ENCODE results near the gene TEF. TPM values are rescaled to one million over a fixed set of nuclear protein-coding genes. Genes with fewer than 3 reads are reported as not detected.
"Not testable (repeated sequence)": the region's sequence is repeated elsewhere in the genome, so short reads cannot be mapped to it uniquely, and the experiment has no call there.

The TEF gene
- total RNA-seq, 1 donor from 2014 or later = 13.6 TPM

DNA sequence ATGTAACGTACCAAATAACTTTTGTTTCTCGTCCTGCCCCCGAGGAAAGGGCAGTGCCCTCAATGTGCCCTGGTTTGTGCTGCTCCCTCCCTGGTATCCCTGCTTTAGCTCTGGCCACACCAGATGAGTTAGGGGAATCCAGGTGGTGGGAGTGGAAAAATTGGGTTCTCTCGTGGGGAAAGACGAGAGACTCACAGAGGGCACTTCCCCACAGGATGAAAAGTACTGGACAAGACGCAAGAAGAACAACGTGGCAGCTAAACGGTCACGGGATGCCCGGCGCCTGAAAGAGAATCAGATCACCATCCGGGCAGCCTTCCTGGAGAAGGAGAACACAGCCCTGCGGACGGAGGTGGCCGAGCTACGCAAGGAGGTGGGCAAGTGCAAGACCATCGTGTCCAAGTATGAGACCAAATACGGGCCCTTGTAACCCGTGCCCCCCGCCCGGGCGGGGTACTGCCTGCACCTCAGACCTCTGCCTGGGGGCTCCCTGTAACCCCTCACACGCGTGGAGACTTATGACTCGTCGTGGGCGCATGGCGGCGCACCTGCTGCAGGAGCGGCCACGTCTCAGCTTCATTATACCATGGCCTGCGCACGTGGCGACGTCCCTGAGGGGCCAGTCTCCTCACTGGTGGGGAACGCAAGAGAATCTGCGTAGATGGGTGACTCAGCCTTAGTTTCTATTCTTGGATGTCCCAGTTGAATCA is 13.9 kb downstream of the TEF start:
- TF ChIP-seq, protein P1, sequence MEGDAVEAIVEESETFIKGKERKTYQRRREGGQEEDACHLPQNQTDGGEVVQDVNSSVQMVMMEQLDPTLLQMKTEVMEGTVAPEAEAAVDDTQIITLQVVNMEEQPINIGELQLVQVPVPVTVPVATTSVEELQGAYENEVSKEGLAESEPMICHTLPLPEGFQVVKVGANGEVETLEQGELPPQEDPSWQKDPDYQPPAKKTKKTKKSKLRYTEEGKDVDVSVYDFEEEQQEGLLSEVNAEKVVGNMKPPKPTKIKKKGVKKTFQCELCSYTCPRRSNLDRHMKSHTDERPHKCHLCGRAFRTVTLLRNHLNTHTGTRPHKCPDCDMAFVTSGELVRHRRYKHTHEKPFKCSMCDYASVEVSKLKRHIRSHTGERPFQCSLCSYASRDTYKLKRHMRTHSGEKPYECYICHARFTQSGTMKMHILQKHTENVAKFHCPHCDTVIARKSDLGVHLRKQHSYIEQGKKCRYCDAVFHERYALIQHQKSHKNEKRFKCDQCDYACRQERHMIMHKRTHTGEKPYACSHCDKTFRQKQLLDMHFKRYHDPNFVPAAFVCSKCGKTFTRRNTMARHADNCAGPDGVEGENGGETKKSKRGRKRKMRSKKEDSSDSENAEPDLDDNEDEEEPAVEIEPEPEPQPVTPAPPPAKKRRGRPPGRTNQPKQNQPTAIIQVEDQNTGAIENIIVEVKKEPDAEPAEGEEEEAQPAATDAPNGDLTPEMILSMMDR (conservative IDR thresholded peaks at IDR 0.05) = no peak
- H3K27ac Mint-ChIP-seq (ENCODE audit: unreplicated experiment) = no peak overlapping the region
- H3K27me3 Mint-ChIP-seq (ENCODE audit: low read depth) = no peaks in the 10 kb centered on the region
- no peaks in the 10 kb centered on the region for H3K9me3 Mint-ChIP-seq
- no peak overlapping the region for H3K4me3 Mint-ChIP-seq
- peaks cover 18% of the 10 kb centered on the region for H3K4me1 Mint-ChIP-seq
- DNase-seq (ENCODE audit: low read depth, low spot score) = no peak
- peaks cover 5% of the 10 kb centered on the region for H3K36me3 Mint-ChIP-seq (ENCODE audit: low read depth)

DNA sequence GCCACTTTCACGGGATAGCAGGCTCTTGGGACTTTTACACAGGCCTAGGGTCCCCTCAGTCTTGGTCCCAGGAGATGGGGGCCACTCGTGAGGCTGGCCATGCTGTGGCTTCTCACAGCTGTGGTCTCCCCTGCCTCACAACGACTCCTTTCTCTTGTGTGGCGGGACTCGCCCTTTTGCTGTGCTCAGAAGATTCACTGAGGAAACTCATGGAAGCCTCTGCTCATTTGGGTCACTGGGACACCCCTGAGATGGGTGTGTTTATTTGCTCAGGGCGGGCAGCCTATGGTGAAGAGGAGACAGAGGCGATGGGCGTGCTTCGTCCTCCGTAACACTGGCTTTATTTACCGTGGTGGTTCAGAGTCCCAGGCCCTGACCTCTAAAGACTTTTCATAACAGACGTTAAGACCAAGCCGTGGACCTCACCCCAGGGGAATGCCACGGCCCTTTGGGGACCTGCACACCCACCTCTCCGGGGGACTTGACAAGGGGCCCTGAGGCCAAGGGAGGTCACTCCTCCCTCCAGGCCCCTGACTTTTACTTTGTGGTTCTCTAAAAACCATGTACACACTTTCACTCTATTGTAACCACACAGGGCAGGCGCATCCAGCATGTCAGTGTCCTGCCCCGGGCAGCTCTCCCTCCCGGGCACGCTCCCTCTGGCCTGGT is 15.5 kb downstream of the TEF start:
- Mint-ChIP-seq H3K9me3 (no peaks in the 10 kb centered on the region), H3K4me3 (no peak overlapping the region), H3K36me3 (ENCODE audit: low read depth) (peaks cover 3% of the 10 kb centered on the region), H3K4me1 (peaks cover 21% of the 10 kb centered on the region), H3K27me3 (ENCODE audit: low read depth) (no peaks in the 10 kb centered on the region), H3K27ac (ENCODE audit: unreplicated experiment) (no peak overlapping the region)
- TF ChIP-seq, protein P1 (conservative IDR thresholded peaks at IDR 0.05) = no peak
- no peak for DNase-seq (ENCODE audit: low read depth, low spot score)

GRCh38 chr22:41398921-41399320 is 17.2 kb downstream of the TEF start:
- TF ChIP-seq, protein P1 (conservative IDR thresholded peaks at IDR 0.05) = no peak
- H3K27ac Mint-ChIP-seq (ENCODE audit: unreplicated experiment) = peak overlapping the region; percentile 35

DNA sequence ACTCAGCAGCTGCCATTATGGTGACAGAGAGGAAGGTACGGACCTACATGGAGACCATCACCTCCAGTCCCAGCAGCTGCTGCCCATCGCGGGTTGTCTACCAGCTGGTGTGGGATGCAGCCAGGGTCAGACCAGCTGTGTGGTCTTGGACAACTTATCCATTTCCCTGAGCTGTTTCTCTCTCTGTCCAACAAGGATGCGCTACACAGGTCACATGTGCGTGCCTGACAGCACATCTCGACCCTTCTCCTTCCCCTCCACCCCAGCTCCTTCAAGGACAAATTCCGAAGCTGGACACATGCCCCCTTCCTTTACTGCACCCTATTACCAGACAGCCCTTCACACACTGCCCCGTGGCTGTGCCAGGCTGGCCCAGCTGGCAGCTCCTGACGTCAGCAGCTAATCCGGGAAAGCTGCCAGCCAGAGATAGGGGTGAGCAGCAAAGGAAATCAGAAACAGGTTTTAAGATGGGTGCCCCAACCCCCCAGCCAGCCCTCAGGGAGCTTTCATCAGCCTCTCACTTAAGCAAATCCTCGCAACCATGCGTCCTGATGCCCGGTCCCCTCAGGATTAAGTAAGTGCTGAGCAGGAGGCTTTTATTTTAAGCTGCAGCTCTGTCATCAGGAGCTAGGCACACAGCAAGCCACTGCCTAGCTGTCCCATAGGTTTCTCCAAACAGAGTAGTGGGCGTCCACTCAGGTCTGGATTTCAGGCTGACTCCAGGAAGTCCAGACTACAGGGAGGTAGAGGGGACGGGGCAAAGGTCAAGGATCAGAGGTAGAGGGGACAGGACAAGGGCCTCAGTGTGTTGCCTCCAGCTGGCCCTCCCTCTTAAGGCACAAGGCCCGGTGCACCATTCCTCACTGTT is 20.3 kb downstream of the TEF start:
- no peak for DNase-seq (ENCODE audit: low read depth, low spot score)
- no peaks in the 10 kb centered on the region for H3K9me3 Mint-ChIP-seq
- peak overlapping the region; percentile 94 for H3K27ac Mint-ChIP-seq (ENCODE audit: unreplicated experiment)
- peaks cover 19% of the 10 kb centered on the region for H3K4me1 Mint-ChIP-seq
- H3K36me3 Mint-ChIP-seq (ENCODE audit: low read depth) = no peaks in the 10 kb centered on the region
- TF ChIP-seq, protein P1 (conservative IDR thresholded peaks at IDR 0.05) = no peak
- no peaks in the 10 kb centered on the region for H3K27me3 Mint-ChIP-seq (ENCODE audit: low read depth)
- no peak overlapping the region for H3K4me3 Mint-ChIP-seq

More at GRCh38 chr22:41398921-41399320, 17.2 kb downstream of the TEF start:
- H3K4me1 Mint-ChIP-seq = peaks cover 28% of the 10 kb centered on the region
- peaks cover 3% of the 10 kb centered on the region for H3K36me3 Mint-ChIP-seq (ENCODE audit: low read depth)
- H3K9me3 Mint-ChIP-seq = no peaks in the 10 kb centered on the region
- DNase-seq (ENCODE audit: low read depth, low spot score) = no peak
- H3K27me3 Mint-ChIP-seq (ENCODE audit: low read depth) = no peaks in the 10 kb centered on the region
- no peak overlapping the region for H3K4me3 Mint-ChIP-seq

- H3K9me3 Mint-ChIP-seq; H3K4me3 Mint-ChIP-seq; DNase-seq (ENCODE audit: low read depth, low spot score); H3K27me3 Mint-ChIP-seq (ENCODE audit: low read depth); H3K36me3 Mint-ChIP-seq (ENCODE audit: low read depth); H3K27ac Mint-ChIP-seq (ENCODE audit: unreplicated experiment): not testable (repeated sequence)
- peaks cover 12% of the 10 kb centered on the region for H3K4me1 Mint-ChIP-seq
These were observed 21.1 kb downstream of the TEF start for GRCh38 chr22:41402851-41403250.

Data from neural crest cell (in vitro differentiated cells).